H1 (cell line): ENCODE results near the gene IFNG-AS1. TPM values are rescaled to one million over a fixed set of nuclear protein-coding genes. Genes with fewer than 3 reads are reported as not detected.

Experiments
- CTCF ChIA-PET: fragments of 300-600 bp; sonication (Branson Sonifier 250); formaldehyde crosslinking; loops from one replicate; lab custom pipeline; 2021; ENCODE audit not compliant: partially characterized antibody; lab: Charles Lee
- POLR2A ChIA-PET: fragments of 300-600 bp; sonication (Branson Sonifier 250); formaldehyde crosslinking; loops from one replicate; lab custom pipeline; 2021; ENCODE audit warnings: inconsistent platforms; ENCODE audit not compliant: partially characterized antibody; lab: Charles Lee
- DNase-seq, 2 experiments: peaks; one replicate each; pipeline versions ENCODE4 v3.0.0 to v3.0.0-alpha.2; 2010 to 2022; ENCODE audit warnings: low spot score in 2 of 2, low read depth in 1 of 2, mixed read lengths in 1 of 2
- FAIRE-seq: peaks from 2 replicates; lab custom pipeline; 2011; peaks lifted over from hg19 to GRCh38; lab: Jason Lieb, UNC
- H2AFZ ChIP-seq: 2 replicates; pipeline ENCODE4 v1.8.1; 2012; ENCODE audit warnings: low read length, inconsistent platforms
- H2AK5ac ChIP-seq: 2 replicates; pipeline ENCODE4 v1.6.1; 2013; ENCODE audit warnings: low read depth, low read length
- H2BK120ac ChIP-seq: replicated peaks from 2 replicates; pipeline ENCODE3; 2013; ENCODE audit warnings: low read depth, low read length, inconsistent platforms
- H2BK12ac ChIP-seq: 2 replicates; pipeline ENCODE4 v1.6.1; 2013; ENCODE audit warnings: low read depth, low read length
- H2BK15ac ChIP-seq: 2 replicates; pipeline ENCODE4 v1.6.1; 2013; ENCODE audit warnings: low read length
- H2BK20ac ChIP-seq: 2 replicates; pipeline ENCODE4 v1.6.1; 2013; ENCODE audit warnings: low read length
- H2BK5ac ChIP-seq: 2 replicates; pipeline ENCODE4 v1.6.1; 2013; ENCODE audit warnings: low read depth, low read length
- H3K14ac ChIP-seq: 2 replicates; pipeline ENCODE4 v1.6.1; 2013; ENCODE audit warnings: inconsistent platforms; ENCODE audit not compliant: insufficient read length
- H3K18ac ChIP-seq: 2 replicates; pipeline ENCODE4 v1.6.1; 2013; ENCODE audit warnings: low read length; ENCODE audit errors: extremely low read depth
- H3K23ac ChIP-seq: 2 replicates; pipeline ENCODE4 v1.6.1; 2013; ENCODE audit warnings: inconsistent platforms; ENCODE audit not compliant: insufficient read length
- H3K23me2 ChIP-seq: 2 replicates; pipeline ENCODE4 v1.6.1; 2013; ENCODE audit warnings: low read depth, low read length
- H3K27ac ChIP-seq: 2 replicates; pipeline ENCODE4 v1.6.1; 2011; ENCODE audit warnings: low read depth, low read length, inconsistent platforms
- H3K27me3 ChIP-seq, 4 experiments: replicated peaks in 1 of 4; 1 replicate in 1 of 4; 2 replicates in 3 of 4; pipeline versions ENCODE4 v1.6.1 to v1.8.1; 2011 to 2013; ENCODE audit warnings: low read length in 3 of 4, mild to moderate bottlenecking in 3 of 4, inconsistent platforms in 2 of 4, mixed read lengths in 2 of 4, moderate library complexity in 1 of 4; ENCODE audit not compliant: control insufficient read depth in 3 of 4, insufficient read depth in 3 of 4; ENCODE audit errors: extremely low read depth in 1 of 4
- H3K36me3 ChIP-seq, 4 experiments: 2 replicates each; pipeline versions ENCODE4 v1.6.1 to v1.8.1; 2011 to 2013; ENCODE audit warnings: mild to moderate bottlenecking in 4 of 4, low read length in 3 of 4, moderate library complexity in 2 of 4, control low read depth in 1 of 4, inconsistent platforms in 1 of 4; ENCODE audit not compliant: insufficient read depth in 4 of 4, control insufficient read depth in 2 of 4
- H3K4ac ChIP-seq: replicated peaks from 2 replicates; pipeline ENCODE3; 2013; ENCODE audit warnings: low read length, low read depth, mixed read lengths, inconsistent platforms; ENCODE audit not compliant: insufficient read length
- H3K4me1 ChIP-seq, 4 experiments: replicated peaks in 1 of 4; 1 replicate in 1 of 4; 2 replicates in 3 of 4; pipeline versions ENCODE4 v1.6.1 to v1.8.1; 2011 to 2013; ENCODE audit warnings: low read length in 3 of 4, inconsistent platforms in 2 of 4, mixed read lengths in 1 of 4; ENCODE audit not compliant: insufficient read depth in 4 of 4, control insufficient read depth in 3 of 4
- H3K4me2 ChIP-seq, 2 experiments: 2 replicates each; pipeline versions ENCODE4 v1.6.1 to v1.8.1; 2011 to 2013; ENCODE audit warnings: low read depth in 2 of 2, low read length in 2 of 2, control low read depth in 1 of 2, inconsistent platforms in 1 of 2, mild to moderate bottlenecking in 1 of 2; ENCODE audit not compliant: insufficient read depth in 1 of 2
- H3K4me3 ChIP-seq, 4 experiments: fragments of 200-600, 300-600 bp in 1 of 4; sonication (generic), shearing (Covaris generic), sonication (Bioruptor Twin) in 1 of 4; 2 replicates each; pipeline versions ENCODE4 v1.5.1 to v1.8.1; 2011 to 2016; ENCODE audit warnings: low read length in 4 of 4, low read depth in 3 of 4, control low read depth in 2 of 4, inconsistent platforms in 2 of 4, mild to moderate bottlenecking in 2 of 4, mixed read lengths in 1 of 4, moderate library complexity in 1 of 4; ENCODE audit not compliant: insufficient read depth in 2 of 4; ENCODE audit errors: extremely low read depth in 1 of 4
- H3K56ac ChIP-seq: replicated peaks from 2 replicates; pipeline ENCODE3; 2013; ENCODE audit warnings: low read depth, mild to moderate bottlenecking, mixed read lengths, low read length, inconsistent platforms; ENCODE audit not compliant: insufficient read length
- H3K79me1 ChIP-seq: 2 replicates; pipeline ENCODE4 v1.6.1; 2013; ENCODE audit warnings: low read depth, low read length, control low read depth
- H3K79me2 ChIP-seq, 2 experiments: 2 replicates each; pipeline versions ENCODE4 v1.6.1 to v1.8.1; 2012 to 2013; ENCODE audit warnings: low read length in 2 of 2, mild to moderate bottlenecking in 2 of 2, inconsistent platforms in 1 of 2; ENCODE audit not compliant: insufficient read depth in 2 of 2, control insufficient read depth in 1 of 2
- H3K9ac ChIP-seq, 4 experiments: replicated peaks in 1 of 4; 1 replicate in 1 of 4; 2 replicates in 3 of 4; pipeline versions ENCODE4 v1.6.1 to v1.8.1; 2011 to 2013; ENCODE audit warnings: low read depth in 3 of 4, low read length in 3 of 4, control low read depth in 2 of 4, mild to moderate bottlenecking in 2 of 4, moderate library complexity in 2 of 4, inconsistent platforms in 1 of 4; ENCODE audit errors: extremely low read depth in 1 of 4
- H3K9me3 ChIP-seq, 2 experiments: 2 replicates each; pipeline versions ENCODE4 v1.6.1 to v1.8.1; 2012 to 2013; ENCODE audit warnings: mild to moderate bottlenecking in 2 of 2, moderate library complexity in 2 of 2, control low read depth in 1 of 2, inconsistent platforms in 1 of 2, low read depth in 1 of 2, low read length in 1 of 2, mixed read lengths in 1 of 2; ENCODE audit not compliant: insufficient read depth in 2 of 2
- H4K20me1 ChIP-seq, 2 experiments: replicated peaks in 1 of 2; 2 replicates each; pipeline versions ENCODE3 to v1.8.1; 2011 to 2013; ENCODE audit warnings: inconsistent platforms in 2 of 2, low read length in 2 of 2, mild to moderate bottlenecking in 1 of 2; ENCODE audit not compliant: insufficient read depth in 2 of 2, control insufficient read depth in 1 of 2
- H4K5ac ChIP-seq: 2 replicates; pipeline ENCODE4 v1.6.1; 2013; ENCODE audit warnings: low read length, low read depth, mixed read lengths, inconsistent platforms; ENCODE audit not compliant: insufficient read length
- H4K8ac ChIP-seq: 2 replicates; pipeline ENCODE4 v1.8.0; 2013; ENCODE audit warnings: mild to moderate bottlenecking, moderate library complexity, low read length, inconsistent platforms; ENCODE audit not compliant: insufficient read depth; ENCODE audit errors: extremely low read depth
- H4K91ac ChIP-seq: replicated peaks from 2 replicates; pipeline ENCODE3; 2013; ENCODE audit warnings: low read length, mixed read lengths, inconsistent platforms; ENCODE audit not compliant: insufficient read length
- CREB1 ChIP-seq: IDR thresholded peaks from 2 replicates; pipeline ENCODE4 v1.6.1; 2012; ENCODE audit warnings: inconsistent platforms
- KDM4A ChIP-seq: IDR thresholded peaks from one replicate; pipeline ENCODE4 v1.7.1; 2012; ENCODE audit warnings: low read depth, mild to moderate bottlenecking, moderate library complexity, low read length, inconsistent platforms; ENCODE audit not compliant: severe bottlenecking
- POLR2A ChIP-seq, 2 experiments: IDR thresholded peaks; 1 replicate in 1 of 2; 2 replicates in 1 of 2; pipeline ENCODE4 v1.6.1; 2011; ENCODE audit warnings: low read depth in 2 of 2, low read length in 2 of 2, mild to moderate bottlenecking in 2 of 2; ENCODE audit errors: control extremely low read depth in 1 of 2
- RAD21 ChIP-seq, 2 experiments: IDR thresholded peaks in 1 of 2; conservative IDR thresholded peaks in 1 of 2; 2 replicates each; pipeline ENCODE4 v1.6.1; 2011; ENCODE audit warnings: low read depth in 2 of 2, low read length in 2 of 2, improper control_type of control experiment in 1 of 2, inconsistent platforms in 1 of 2, mild to moderate bottlenecking in 1 of 2, moderate library complexity in 1 of 2
- TBP ChIP-seq: IDR thresholded peaks from 2 replicates; pipeline ENCODE4 v1.6.1; 2011; ENCODE audit warnings: low read depth, low read length, improper control_type of control experiment
- TEAD4 ChIP-seq: IDR thresholded peaks from 2 replicates; pipeline ENCODE4 v1.6.1; 2012; ENCODE audit warnings: low read depth, low read length, inconsistent platforms, mixed read lengths
- YY1 ChIP-seq: IDR thresholded peaks from 2 replicates; pipeline ENCODE4 v1.6.1; 2011; ENCODE audit warnings: low read depth, mild to moderate bottlenecking, low read length
- ZNF274 ChIP-seq: IDR thresholded peaks from 2 replicates; pipeline ENCODE4 v1.7.0; 2012; ENCODE audit warnings: low read length, borderline replicate concordance; ENCODE audit errors: extremely low read depth
- WGBS, 2 experiments: shearing (Covaris generic) in 1 of 2; methylation state at CpG; one replicate each; pipeline versions ENCODE4 v1.1.6 to v1.1.7; 2013 to 2015; ENCODE audit warnings: low lambda C conversion rate in 2 of 2, mixed read lengths in 2 of 2, inconsistent platforms in 1 of 2, low coverage in 1 of 2, missing lambda C conversion rate in 1 of 2; ENCODE audit not compliant: insufficient replicate concordance in 2 of 2, insufficient coverage in 1 of 2, insufficient read length in 1 of 2; ENCODE audit errors: extremely low coverage in 1 of 2, missing lambda C conversion rate in 1 of 2; 5-methylcytosine and 5-hydroxymethylcytosine counted together
- polyA plus RNA-seq, 7 experiments: library from polyadenylated mRNA; depleted of rRNA in 3 of 7; stranded (reverse) in 5 of 7; unstranded in 2 of 7; fragments of >200 nt in 5 of 7; fragments of 200-250 nt in 2 of 7; gene quantifications; 1 replicate in 5 of 7; 2 replicates in 1 of 7; 4 replicates in 1 of 7; pipeline versions ENCODE4 v1.2.1 to v1.2.3, GENCODE V29; 2011 to 2013; ENCODE audit warnings: missing spikeins in 2 of 7, mixed read lengths in 2 of 7
- total RNA-seq: library from RNA; stranded (reverse); fragmentation: NEBNext Ultra II Directional; extraction: Animal tissue kit (Norgen Biotek cat#: 25700); gene quantifications from 2 replicates; pipeline ENCODE4 v1.2.1, GENCODE V29; 2021

The IFNG-AS1 gene
- total and polyA plus RNA-seq, 2 of the 8 experiments (the other 6 are each of a cell fraction or from before 2014, with no cell fraction given), result not detected

- CTCF ChIA-PET, result interaction anchor here (0.6 to 1.5 kb wide), 5 partner anchors 8 to 384 kb away, joined by 3 to 11 read pairs (median 4); no protein-coding TSS in a partner anchor
- no peaks in the 10 kb centered on the region; a peak in 2 of 7 replicates for H3K4me1 ChIP-seq
- TF ChIP-seq ZNF274 (no peak), TBP (no peak), TEAD4 (no peak), RAD21 (IDR thresholded peaks at IDR 0.05 in 1 of 2, conservative IDR thresholded peaks at IDR 0.05 in 1 of 2; ENCODE audit: low read depth in 2 of 2, low read length in 2 of 2) (no peak), YY1 (no peak), POLR2A (IDR thresholded peaks at IDR 0.05; ENCODE audit: control extremely low read depth in 1 of 2, low read depth in 2 of 2, low read length in 2 of 2) (no peak), CREB1 (no peak), KDM4A (no peak)
Observed at GRCh38 chr12:68003777-68004176, 14.5 kb downstream of the IFNG-AS1 start.

More at GRCh38 chr12:68003777-68004176, 14.5 kb downstream of the IFNG-AS1 start:
- Histone ChIP-seq H3K4me3 (no peak overlapping the region), H2BK12ac (no peak overlapping the region), H3K9ac (no peak overlapping the region), H3K18ac (no peak overlapping the region), H3K23me2 (no peaks in the 10 kb centered on the region), H3K27me3 (no peaks in the 10 kb centered on the region), H3K27ac (no peak overlapping the region), H4K5ac (no peak overlapping the region), H4K20me1 (no peaks in the 10 kb centered on the region), H2BK20ac (no peak overlapping the region), H3K4me2 (no peak overlapping the region), H4K91ac (no peak overlapping the region), H2BK5ac (no peak overlapping the region), H3K9me3 (0 out of 4 replicates have a peak, but pooled peaks cover 0 to 3% of the 10 kb centered on the region in 2 experiments), H4K8ac (no peak overlapping the region), H2BK15ac (no peak overlapping the region), H3K23ac (no peak overlapping the region), H2BK120ac (no peak overlapping the region), H3K56ac (no peak overlapping the region), H3K4ac (no peak overlapping the region), H3K36me3 (no peaks in the 10 kb centered on the region), H2AFZ (no peak overlapping the region), H2AK5ac (no peak overlapping the region), H3K79me2 (no peaks in the 10 kb centered on the region), H3K79me1 (no peaks in the 10 kb centered on the region), H3K14ac (no peak overlapping the region)
- FAIRE-seq (no peak), DNase-seq (no peak)
- WGBS, 2 experiments, result 93% methylated on average over 7 of the region's 8 CpGs; no CpG with 5 or more reads in 1 of the 2 experiments
- POLR2A ChIA-PET, result interaction anchor here (0.6 kb wide), 1 partner anchor 35 kb away, joined by 3 read pairs; no protein-coding TSS in a partner anchor
